BLaER1 (cell line): Measurements from ENCODE around the gene DIPK1B.
A peak's percentile ranks its signal among the peaks of the same experiment; 100 is the strongest.

Experiments used
- H3K27ac ChIP-seq: shearing (Covaris generic); formaldehyde crosslinking; 2 replicates; pipeline ENCODE4 v1.8.1; 2022
- H3K27me3 ChIP-seq: shearing (Covaris generic); formaldehyde crosslinking; 2 replicates; pipeline ENCODE4 v1.8.1; 2022
- H3K36me3 ChIP-seq: shearing (Covaris generic); formaldehyde crosslinking; 2 replicates; pipeline ENCODE4 v1.8.1; 2022
- H3K4me1 ChIP-seq: shearing (Covaris generic); formaldehyde crosslinking; 2 replicates; pipeline ENCODE4 v1.8.1; 2022
- H3K4me2 ChIP-seq: shearing (Covaris generic); formaldehyde crosslinking; 2 replicates; pipeline ENCODE4 v1.8.1; 2022
- H3K4me3 ChIP-seq: shearing (Covaris generic); formaldehyde crosslinking; 2 replicates; pipeline ENCODE4 v1.8.1; 2022
- H3K9ac ChIP-seq: shearing (Covaris generic); formaldehyde crosslinking; 2 replicates; pipeline ENCODE4 v1.8.1; 2022
- H3K9me3 ChIP-seq: shearing (Covaris generic); formaldehyde crosslinking; 2 replicates; pipeline ENCODE4 v1.8.1; 2022
- H4K20me1 ChIP-seq: shearing (Covaris generic); formaldehyde crosslinking; 2 replicates; pipeline ENCODE4 v1.8.1; 2022
- Cebpa-rat ChIP-seq: shearing (Covaris generic); IDR thresholded peaks from 2 replicates; pipeline ENCODE4 v1.8.1; 2022

DIPK1B gene

DNA sequence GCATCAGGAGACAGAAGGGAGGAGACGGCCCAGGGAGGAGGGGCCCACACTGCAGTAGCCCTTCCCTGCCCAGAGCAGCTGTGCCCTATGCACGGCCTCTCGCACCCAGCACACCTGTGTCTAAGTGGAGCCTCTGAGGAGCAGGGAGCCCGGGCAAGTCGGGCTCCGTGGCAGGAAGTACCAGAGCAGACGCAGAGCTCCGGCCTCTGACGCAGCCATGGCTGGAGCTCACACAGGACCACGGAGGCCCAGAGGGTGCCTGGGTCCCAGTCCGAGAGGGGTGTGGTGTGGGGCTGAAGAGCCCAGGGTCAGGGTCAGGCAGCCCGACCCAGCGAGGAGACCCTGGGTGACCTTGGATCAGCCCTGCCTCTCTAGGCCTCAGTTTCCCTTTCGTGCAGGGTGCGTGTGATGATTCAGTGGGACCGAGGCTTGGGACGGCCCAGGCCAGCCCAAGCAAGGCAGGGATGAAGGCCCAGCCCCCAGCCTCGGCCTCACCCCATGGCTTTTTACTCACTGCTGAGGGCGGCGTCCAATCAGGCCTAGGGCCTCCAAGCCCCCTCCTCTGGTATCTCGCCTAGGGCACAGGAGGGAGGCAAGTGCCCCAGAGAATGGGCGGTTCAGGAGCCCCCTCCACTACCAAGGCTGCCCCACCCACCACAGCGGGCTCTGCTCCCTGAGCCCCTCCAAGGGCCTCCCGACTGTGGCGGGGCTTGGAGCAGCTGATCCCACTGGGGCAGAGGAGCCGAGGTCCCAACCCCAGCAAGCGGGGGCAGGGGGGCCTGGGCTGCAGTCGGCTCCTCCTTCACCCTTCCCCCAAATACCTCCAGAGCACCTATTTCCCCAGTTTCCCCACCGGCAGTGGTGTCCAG lies 20.8 kb upstream of the DIPK1B start:
- H3K4me2 ChIP-seq = peak overlapping the region; percentile 72
- no peak overlapping the region for H3K4me3 ChIP-seq
- H3K27me3 ChIP-seq = no peaks in the 10 kb centered on the region
- peaks cover 74% of the 10 kb centered on the region for H3K4me1 ChIP-seq
- H4K20me1 ChIP-seq = peaks cover under 1% of the 10 kb centered on the region; the same call in 1 of the 2 replicates
- H3K9ac ChIP-seq = peak overlapping the region; percentile 25
- no peaks in the 10 kb centered on the region for H3K36me3 ChIP-seq
- peak overlapping the region; percentile 21; the same call in 1 of the 2 replicates for H3K27ac ChIP-seq
- no peak for TF ChIP-seq Cebpa-rat
- H3K9me3 ChIP-seq = no peaks in the 10 kb centered on the region

DNA sequence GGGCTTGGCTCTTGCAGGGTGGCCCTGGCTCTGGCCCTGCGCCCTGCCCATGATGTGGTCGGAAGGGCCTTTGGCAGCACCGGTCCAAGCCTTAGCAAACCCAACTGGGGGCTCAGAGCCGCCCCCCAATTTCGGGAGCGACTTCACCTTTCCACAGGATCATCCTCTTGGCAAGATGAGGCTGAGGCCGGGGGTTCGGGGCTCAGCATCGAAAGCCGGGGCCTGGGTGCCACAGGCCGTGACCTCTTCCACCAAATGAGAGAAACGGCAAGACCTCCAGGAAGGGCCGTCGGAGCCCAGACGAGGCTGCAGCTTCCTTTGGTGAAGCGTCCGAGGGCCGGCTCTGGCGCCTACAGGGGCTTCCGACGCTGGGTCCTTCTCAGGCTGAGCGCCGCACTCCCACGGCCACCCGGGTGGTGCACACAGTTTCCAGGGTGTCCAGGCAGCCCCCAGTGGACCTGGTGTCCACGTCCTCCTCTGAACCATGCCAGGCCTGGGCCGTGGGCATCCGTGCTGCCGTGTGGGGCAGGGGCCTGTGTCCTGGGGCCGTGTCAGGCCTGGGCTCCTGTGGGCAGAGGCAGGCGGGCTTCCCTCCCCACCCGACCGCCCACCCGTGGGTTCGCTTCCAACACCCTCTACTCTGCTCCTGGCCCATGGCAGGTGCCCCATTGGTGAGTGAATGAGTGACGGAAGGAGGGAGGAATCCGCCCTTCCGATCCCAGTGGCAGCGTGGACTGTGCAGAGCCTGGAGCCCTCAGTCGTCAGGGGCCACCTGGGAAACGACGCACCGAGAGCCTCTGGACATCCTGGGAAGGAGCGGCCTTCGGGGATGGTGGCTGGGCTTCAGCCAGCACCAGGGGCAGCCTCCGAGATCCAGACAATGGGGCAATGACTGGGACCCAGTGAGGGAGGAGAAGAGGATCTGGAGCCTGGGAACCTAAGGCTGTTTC lies 19.9 kb upstream of the DIPK1B start:
- H3K4me2 ChIP-seq = peak overlapping the region; percentile 72; the same call in 1 of the 2 replicates
- TF ChIP-seq Cebpa-rat = no peak

DNA sequence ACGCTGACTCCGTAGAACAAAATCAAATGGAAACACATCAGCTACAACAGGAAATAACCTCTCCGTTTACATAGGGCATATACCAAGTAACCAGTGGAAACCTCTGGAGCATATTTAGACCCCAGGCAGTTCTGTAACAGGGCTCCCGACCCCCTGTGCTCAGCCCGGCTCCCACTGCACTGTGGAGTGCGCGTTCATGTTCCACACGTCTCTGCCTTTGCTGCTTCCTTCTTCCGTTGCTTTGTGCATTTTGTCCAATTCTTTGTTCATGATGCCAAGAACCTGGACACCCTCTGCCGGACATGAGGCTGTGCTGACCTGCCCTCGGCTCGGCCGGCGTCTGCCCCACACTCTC lies 19.3 kb upstream of the DIPK1B start:
- no peak overlapping the region for H3K9ac ChIP-seq
- H3K4me1 ChIP-seq = peaks cover 81% of the 10 kb centered on the region
- H3K4me2 ChIP-seq = no peak overlapping the region

More for the DNA sequence above, 19.9 kb upstream of the DIPK1B start:
- Histone ChIP-seq H3K9ac (peak overlapping the region; percentile 25; the same call in 1 of the 2 replicates), H3K27ac (no peak overlapping the region), H3K4me3 (no peak overlapping the region), H3K36me3 (no peaks in the 10 kb centered on the region), H3K27me3 (no peaks in the 10 kb centered on the region), H3K4me1 (peaks cover 80% of the 10 kb centered on the region), H3K9me3 (no peaks in the 10 kb centered on the region), H4K20me1 (no peaks in the 10 kb centered on the region)

DNA sequence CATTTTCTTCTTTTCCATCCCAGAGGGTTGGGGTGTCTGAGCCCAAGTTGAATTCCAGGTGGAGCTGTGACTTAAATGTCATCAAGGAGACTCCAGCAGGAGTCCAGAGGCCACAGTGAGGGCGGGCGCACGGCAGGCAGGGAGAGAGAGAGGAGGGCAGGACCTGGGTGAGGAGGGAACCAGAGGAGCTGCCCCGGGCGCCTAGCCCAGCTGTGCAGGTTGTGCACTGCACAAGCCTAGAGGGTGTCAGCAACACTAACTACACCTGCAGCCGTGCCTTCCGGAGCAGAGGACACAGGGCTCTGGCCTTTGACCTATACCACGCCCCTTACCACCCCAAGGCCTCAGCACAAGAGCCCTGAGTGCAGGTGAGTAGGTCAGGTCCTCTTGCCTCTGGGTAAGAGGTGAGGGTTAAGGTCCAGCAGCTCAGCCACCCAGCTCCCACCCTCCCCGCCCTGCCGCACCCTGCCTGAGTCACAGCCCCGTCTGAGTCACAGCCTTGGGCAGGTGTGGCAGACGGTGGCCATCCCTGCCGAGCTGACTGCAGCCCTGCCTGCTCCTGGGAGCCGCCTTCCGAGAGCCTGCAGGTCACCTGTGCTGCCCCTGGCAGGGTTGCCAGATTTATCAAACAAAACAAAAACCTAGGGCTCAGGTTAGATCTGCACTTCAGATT lies 18.7 kb upstream of the DIPK1B start:
- H4K20me1 ChIP-seq = no peaks in the 10 kb centered on the region
- H3K9me3 ChIP-seq = no peaks in the 10 kb centered on the region
- peaks cover 81% of the 10 kb centered on the region for H3K4me1 ChIP-seq
- no peak overlapping the region for H3K9ac ChIP-seq
- TF ChIP-seq Cebpa-rat = no peak
- no peaks in the 10 kb centered on the region for H3K36me3 ChIP-seq
- no peak overlapping the region for H3K4me3 ChIP-seq
- no peak overlapping the region for H3K27ac ChIP-seq
- no peaks in the 10 kb centered on the region for H3K27me3 ChIP-seq
- H3K4me2 ChIP-seq = no peak overlapping the region; the same call in 1 of the 2 replicates

More for the DNA sequence above, 19.3 kb upstream of the DIPK1B start:
- Histone ChIP-seq H3K27me3 (no peaks in the 10 kb centered on the region), H3K4me3 (no peak overlapping the region), H3K27ac (no peak overlapping the region), H4K20me1 (no peaks in the 10 kb centered on the region), H3K9me3 (no peaks in the 10 kb centered on the region), H3K36me3 (no peaks in the 10 kb centered on the region)
- no peak for TF ChIP-seq Cebpa-rat

DNA sequence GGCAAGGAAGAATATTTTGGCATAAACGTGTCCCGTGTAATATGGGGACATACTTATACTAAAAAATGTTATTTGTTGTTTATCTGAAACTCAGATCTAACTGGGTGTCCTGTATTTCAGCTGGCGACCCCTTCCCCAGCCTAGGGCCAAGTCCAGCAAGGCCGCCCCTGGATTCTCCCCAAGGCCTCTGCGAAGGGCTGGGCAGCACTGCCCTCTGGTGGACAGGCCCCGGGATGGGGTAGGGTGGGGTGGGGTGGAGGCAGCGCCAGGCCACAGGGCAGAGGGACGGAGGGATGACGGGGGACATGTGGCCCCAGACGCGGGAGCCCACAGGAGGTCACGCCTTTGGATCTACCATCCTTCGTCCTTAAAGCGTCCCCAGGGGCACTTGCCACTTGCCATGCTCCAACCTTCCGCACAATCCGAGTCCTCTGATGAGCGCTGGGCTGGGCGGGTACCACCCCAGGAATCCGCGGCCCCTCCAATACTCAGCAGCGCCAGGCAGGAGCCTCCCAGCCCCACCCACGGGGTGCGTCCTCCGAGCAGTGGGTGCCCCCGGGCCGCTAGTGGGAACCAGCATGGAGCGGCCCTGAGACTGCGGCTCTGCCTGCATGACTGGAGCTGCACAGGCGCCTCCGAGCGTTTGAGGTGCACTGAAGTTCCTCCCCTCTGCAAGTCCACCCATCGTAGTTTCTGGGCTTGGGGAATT lies 18.1 kb upstream of the DIPK1B start:
- TF ChIP-seq Cebpa-rat = no peak
- peak overlapping the region; percentile 42; the same call in 1 of the 2 replicates for H3K4me2 ChIP-seq

DNA sequence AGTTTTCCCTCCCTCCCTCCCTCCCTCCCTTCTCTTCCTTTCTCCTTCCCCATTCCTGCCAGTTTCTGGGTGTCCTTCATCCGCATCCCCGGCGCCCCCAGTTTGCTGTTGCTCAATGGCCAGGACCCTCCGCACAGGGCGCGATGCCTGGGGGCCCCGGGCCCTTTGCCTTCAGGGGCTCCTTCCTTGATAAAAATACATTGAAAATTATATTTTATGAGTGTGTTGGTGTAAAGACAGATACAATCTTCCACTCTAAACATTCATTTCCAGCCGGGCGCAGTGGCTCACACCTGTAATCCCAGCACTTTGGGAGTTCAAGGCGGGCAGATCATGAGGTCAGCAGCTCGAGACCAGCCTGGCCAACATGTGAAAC lies 17.5 kb upstream of the DIPK1B start:
- Histone ChIP-seq H3K4me3 (no peak overlapping the region), H3K27ac (no peak overlapping the region), H3K27me3 (no peaks in the 10 kb centered on the region), H3K36me3 (no peaks in the 10 kb centered on the region), H3K9me3 (no peaks in the 10 kb centered on the region), H3K9ac (no peak overlapping the region), H4K20me1 (no peaks in the 10 kb centered on the region), H3K4me2 (peak overlapping the region; percentile 78), H3K4me1 (peaks cover 81% of the 10 kb centered on the region)
- TF ChIP-seq Cebpa-rat = no peak

More for the DNA sequence above, 18.1 kb upstream of the DIPK1B start:
- Histone ChIP-seq H3K4me3 (no peak overlapping the region), H4K20me1 (no peaks in the 10 kb centered on the region), H3K9ac (no peak overlapping the region), H3K27me3 (no peaks in the 10 kb centered on the region), H3K4me1 (peaks cover 81% of the 10 kb centered on the region), H3K27ac (no peak overlapping the region), H3K36me3 (no peaks in the 10 kb centered on the region), H3K9me3 (no peaks in the 10 kb centered on the region)

DNA sequence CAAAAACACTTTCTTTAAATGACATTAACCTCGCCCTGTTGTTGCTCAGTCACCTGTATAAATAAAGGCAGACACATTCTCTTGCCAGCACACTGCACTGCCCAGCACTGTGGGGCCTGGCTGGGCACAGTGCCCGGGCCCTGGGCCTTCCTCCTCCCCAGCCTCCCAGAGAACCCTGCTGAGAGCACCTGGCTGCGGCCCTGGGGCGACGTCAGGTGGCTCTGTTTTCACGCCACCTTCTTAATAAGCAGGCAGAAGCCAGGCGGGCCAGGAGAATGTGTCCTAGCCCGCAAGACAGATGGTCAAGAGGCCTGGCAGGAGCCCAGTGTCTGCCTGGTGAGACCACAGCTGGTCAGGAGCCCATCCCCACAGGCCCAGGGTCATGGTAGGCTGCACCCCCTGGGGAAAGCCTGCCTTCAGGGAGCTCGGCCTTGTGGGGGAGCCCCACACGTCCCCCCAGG lies 16.9 kb upstream of the DIPK1B start:
- Histone ChIP-seq H3K4me3 (no peak overlapping the region; the same call in 1 of the 2 replicates), H3K4me2 (peak overlapping the region; percentile 78), H3K27me3 (no peaks in the 10 kb centered on the region), H3K9ac (no peak overlapping the region), H3K9me3 (no peaks in the 10 kb centered on the region), H4K20me1 (no peaks in the 10 kb centered on the region), H3K4me1 (peaks cover 81% of the 10 kb centered on the region), H3K36me3 (no peaks in the 10 kb centered on the region), H3K27ac (0 out of 2 replicates have a peak overlapping the region, but pooled peaks have one; percentile 11)
- TF ChIP-seq Cebpa-rat = no peak

DNA sequence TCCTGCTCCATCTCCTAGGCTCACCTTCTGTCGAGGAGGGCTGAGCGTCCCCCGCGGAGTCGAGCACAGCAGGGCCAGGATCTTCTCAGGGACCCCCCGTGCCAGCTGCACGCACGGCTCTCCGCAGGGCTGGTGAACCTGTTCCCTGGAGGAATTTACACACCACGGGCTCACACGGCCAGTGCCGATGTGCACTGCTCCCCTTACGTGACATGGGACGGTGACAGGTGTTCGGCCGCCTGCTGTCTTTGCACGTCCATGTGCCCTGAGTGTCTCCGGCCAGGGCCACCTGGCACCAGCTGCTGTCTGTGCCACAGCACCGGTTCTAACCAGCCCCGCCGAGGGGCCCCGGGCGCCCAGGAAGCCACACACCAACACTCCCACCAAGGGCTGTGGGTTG lies 16.4 kb upstream of the DIPK1B start:
- Histone ChIP-seq H3K9me3 (no peaks in the 10 kb centered on the region), H4K20me1 (no peaks in the 10 kb centered on the region), H3K36me3 (no peaks in the 10 kb centered on the region), H3K9ac (no peak overlapping the region), H3K4me3 (no peak overlapping the region; the same call in 1 of the 2 replicates), H3K27me3 (no peaks in the 10 kb centered on the region), H3K4me2 (peak overlapping the region; percentile 78), H3K27ac (peak overlapping the region; percentile 11; the same call in 1 of the 2 replicates), H3K4me1 (peaks cover 81% of the 10 kb centered on the region)
- no peak for TF ChIP-seq Cebpa-rat
